Right lobe of liver (tissue), 4 donors: Measurements from ENCODE around the gene UBL7.

ENCODE experiments used
- POLR2A ChIP-seq: fragments of 450-650 bp; IDR thresholded peaks from one replicate; pipeline ENCODE4 v1.6.1; 2017; ENCODE audit warnings: antibody characterized with exemption, mild to moderate bottlenecking
- TF ChIP-seq, protein P1 (sequence below), 4 donors: fragments of 200-600 bp in 3 of 4; fragments of 450-650 bp in 1 of 4; IDR thresholded peaks; one replicate each; pipeline versions ENCODE4 v1.5.1 to v1.8.0; 2016 to 2022; ENCODE audit warnings: antibody characterized with exemption in 4 of 4, mild to moderate bottlenecking in 2 of 4
- donor health status: DM: no; HTN: no; CAD: no.
- donor health status: DM: no; HTN: no; CAD: no.
- donor health status: DM: no; HTN: yes; CAD: no.

DNA sequence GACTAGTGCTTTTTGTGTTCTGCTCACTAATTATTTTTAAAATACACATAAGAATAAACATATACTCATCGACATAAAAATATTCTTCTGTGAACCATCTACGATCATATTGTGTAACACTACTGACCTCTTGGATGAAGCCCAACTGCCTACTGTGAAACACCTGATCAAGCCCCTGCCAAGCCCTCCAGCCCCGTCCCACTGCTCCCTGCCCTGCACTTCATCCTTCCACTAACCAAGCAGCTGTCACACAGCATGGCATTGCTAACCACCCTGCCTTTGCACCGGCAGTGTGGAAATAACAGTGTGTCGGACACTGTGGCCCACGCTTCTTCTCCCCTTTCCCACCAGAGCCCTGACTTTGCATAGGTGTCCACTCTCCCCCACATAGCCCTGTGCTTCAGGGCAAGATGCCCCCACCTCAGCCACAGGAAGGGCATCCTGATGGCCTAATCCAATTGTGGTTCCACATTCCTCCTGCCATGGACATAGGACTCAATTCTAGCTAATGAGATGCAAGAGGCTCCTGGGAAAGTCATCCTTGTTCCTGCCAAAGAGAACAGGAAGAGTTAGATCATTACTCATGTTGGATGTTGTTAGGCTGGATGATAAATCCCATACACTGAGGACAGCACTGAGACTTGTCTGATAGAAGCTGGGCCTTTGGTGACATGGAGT, 45.0 kb upstream of the UBL7 start:
- TF ChIP-seq, protein P1, sequence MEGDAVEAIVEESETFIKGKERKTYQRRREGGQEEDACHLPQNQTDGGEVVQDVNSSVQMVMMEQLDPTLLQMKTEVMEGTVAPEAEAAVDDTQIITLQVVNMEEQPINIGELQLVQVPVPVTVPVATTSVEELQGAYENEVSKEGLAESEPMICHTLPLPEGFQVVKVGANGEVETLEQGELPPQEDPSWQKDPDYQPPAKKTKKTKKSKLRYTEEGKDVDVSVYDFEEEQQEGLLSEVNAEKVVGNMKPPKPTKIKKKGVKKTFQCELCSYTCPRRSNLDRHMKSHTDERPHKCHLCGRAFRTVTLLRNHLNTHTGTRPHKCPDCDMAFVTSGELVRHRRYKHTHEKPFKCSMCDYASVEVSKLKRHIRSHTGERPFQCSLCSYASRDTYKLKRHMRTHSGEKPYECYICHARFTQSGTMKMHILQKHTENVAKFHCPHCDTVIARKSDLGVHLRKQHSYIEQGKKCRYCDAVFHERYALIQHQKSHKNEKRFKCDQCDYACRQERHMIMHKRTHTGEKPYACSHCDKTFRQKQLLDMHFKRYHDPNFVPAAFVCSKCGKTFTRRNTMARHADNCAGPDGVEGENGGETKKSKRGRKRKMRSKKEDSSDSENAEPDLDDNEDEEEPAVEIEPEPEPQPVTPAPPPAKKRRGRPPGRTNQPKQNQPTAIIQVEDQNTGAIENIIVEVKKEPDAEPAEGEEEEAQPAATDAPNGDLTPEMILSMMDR (IDR thresholded peaks at IDR 0.05), result no peak
- no peak for TF ChIP-seq POLR2A
